ENCODE data around the gene RDH13. TPM values are rescaled to one million over a fixed set of nuclear protein-coding genes. Genes with fewer than 3 reads are reported as not detected.

Gene RDH13
- total RNA-seq, 1 donor from 2014 or later, result 13.5 TPM

GRCh38 chr19:55106591-55106990, 43.6 kb upstream of the RDH13 start:
- no peak overlapping the region for H3K27ac Mint-ChIP-seq (ENCODE audit: unreplicated experiment)
- TF ChIP-seq CTCF (IDR thresholded peaks at IDR 0.05; ENCODE audit: unreplicated experiment), result no peak
- peaks cover 2% of the 10 kb centered on the region for H3K4me1 Mint-ChIP-seq (ENCODE audit: unreplicated experiment)
- H3K4me3 Mint-ChIP-seq (ENCODE audit: unreplicated experiment), result peak overlapping the region; percentile 21
- H3K9me3 Mint-ChIP-seq (ENCODE audit: unreplicated experiment), result no peaks in the 10 kb centered on the region
- no peak for DNase-seq (ENCODE audit: low spot score)
- peaks cover 37% of the 10 kb centered on the region for H3K36me3 Mint-ChIP-seq (ENCODE audit: low read depth, unreplicated experiment)
- H3K27me3 Mint-ChIP-seq (ENCODE audit: unreplicated experiment), result peaks cover 11% of the 10 kb centered on the region

- Mint-ChIP-seq H3K36me3 (ENCODE audit: low read depth, unreplicated experiment) (peaks cover 38% of the 10 kb centered on the region), H3K4me1 (ENCODE audit: unreplicated experiment) (peaks cover 2% of the 10 kb centered on the region), H3K9me3 (ENCODE audit: unreplicated experiment) (no peaks in the 10 kb centered on the region), H3K27me3 (ENCODE audit: unreplicated experiment) (peaks cover 4% of the 10 kb centered on the region), H3K27ac (ENCODE audit: unreplicated experiment) (no peak overlapping the region), H3K4me3 (ENCODE audit: unreplicated experiment) (no peak overlapping the region)
- TF ChIP-seq CTCF (IDR thresholded peaks at IDR 0.05; ENCODE audit: unreplicated experiment), result no peak
- no peak for DNase-seq (ENCODE audit: low spot score)
Observed at GRCh38 chr19:55105237-55105636, 42.3 kb upstream of the RDH13 start.

GRCh38 chr19:55103190-55103589, 40.2 kb upstream of the RDH13 start:
- Mint-ChIP-seq H3K9me3 (ENCODE audit: unreplicated experiment) (no peaks in the 10 kb centered on the region), H3K36me3 (ENCODE audit: low read depth, unreplicated experiment) (peaks cover 35% of the 10 kb centered on the region), H3K27ac (ENCODE audit: unreplicated experiment) (no peak overlapping the region), H3K4me1 (ENCODE audit: unreplicated experiment) (no peaks in the 10 kb centered on the region), H3K4me3 (ENCODE audit: unreplicated experiment) (no peak overlapping the region), H3K27me3 (ENCODE audit: unreplicated experiment) (peaks cover 1% of the 10 kb centered on the region)
- DNase-seq (ENCODE audit: low spot score), result no peak
- TF ChIP-seq CTCF (IDR thresholded peaks at IDR 0.05; ENCODE audit: unreplicated experiment), result no peak

- no peak for DNase-seq (ENCODE audit: low spot score)
Observed at GRCh38 chr19:55101261-55101660, 38.3 kb upstream of the RDH13 start.

More at GRCh38 chr19:55101261-55101660, 38.3 kb upstream of the RDH13 start:
- Mint-ChIP-seq H3K4me1 (ENCODE audit: unreplicated experiment) (peaks cover 5% of the 10 kb centered on the region), H3K36me3 (ENCODE audit: low read depth, unreplicated experiment) (peaks cover 33% of the 10 kb centered on the region), H3K27ac (ENCODE audit: unreplicated experiment) (no peak overlapping the region), H3K4me3 (ENCODE audit: unreplicated experiment) (no peak overlapping the region), H3K27me3 (ENCODE audit: unreplicated experiment) (peaks cover 5% of the 10 kb centered on the region), H3K9me3 (ENCODE audit: unreplicated experiment) (no peaks in the 10 kb centered on the region)
- no peak for TF ChIP-seq CTCF (IDR thresholded peaks at IDR 0.05; ENCODE audit: unreplicated experiment)
